Pancreas (tissue), 10 donors: ENCODE measurements around the gene NOLC1. TPM values are rescaled to one million over a fixed set of nuclear protein-coding genes. Genes with fewer than 3 reads are reported as not detected.

ENCODE experiments used
- ATAC-seq, 4 donors: fragments of 200-7000 bp; cut with Tn5 transposase; one replicate each; pipeline versions ENCODE4 v1.8.0 to v1.9.1; 2020; ENCODE audit warnings: mild to moderate bottlenecking in 4 of 4, moderate library complexity in 4 of 4
- DNase-seq, 6 donors: peaks; one replicate each; pipeline ENCODE4 v3.0.0-alpha.2; 2020
- FAIRE-seq: peaks from 2 replicates; lab custom pipeline; 2012; peaks lifted over from hg19 to GRCh38; lab: Jason Lieb, UNC
- H3K27ac ChIP-seq, 4 donors: fragments of 200-600 bp; sonication (generic); 1 replicate in 3 of 4; 2 replicates in 1 of 4; pipeline versions ENCODE4 v1.5.0 to v1.8.0; 2020
- H3K27me3 ChIP-seq, 4 donors: fragments of 200-600 bp; one replicate each; pipeline ENCODE4 v1.8.0; 2021
- H3K36me3 ChIP-seq, 3 donors: fragments of 200-600 bp; sonication (generic) in 1 of 3; one replicate each; pipeline versions ENCODE4 v1.5.0 to v1.8.0; 2020 to 2021
- H3K4me1 ChIP-seq, 3 donors: fragments of 200-600 bp; one replicate each; pipeline ENCODE4 v1.8.0; 2021
- H3K4me3 ChIP-seq, 4 donors: fragments of 200-600 bp; sonication (generic) in 2 of 4; one replicate each; pipeline versions ENCODE4 v1.5.0 to v1.8.0; 2020 to 2021
- H3K9me3 ChIP-seq, 4 donors: fragments of 200-600 bp; one replicate each; pipeline ENCODE4 v1.8.0; 2021
- CTCF ChIP-seq, 4 donors: fragments of 200-600 bp; sonication (generic) in 3 of 4; IDR thresholded peaks; one replicate each; pipeline versions ENCODE4 v1.5.0 to v1.8.0; 2021; ENCODE audit warnings: antibody characterized with exemption in 4 of 4
- WGBS, 2 donors: extraction: QIAGEN DNeasy Blood & Tissue Kit; methylation state at CpG; one replicate each; pipeline ENCODE4 v1.1.7; 2013; 5-methylcytosine and 5-hydroxymethylcytosine counted together
- intact Hi-C, 3 donors: fragments of 100-400 bp; cut with DNase I; formaldehyde crosslinking; loops; one replicate each; pipeline versions ENCODE4 v1.11.1 to v1.14.2; 2022
- polyA plus RNA-seq, 2 donors: library from polyadenylated mRNA; stranded (reverse); fragments of 200-250 nt; gene quantifications; one replicate each; pipeline ENCODE4 v1.2.3, GENCODE V29; 2013
- total RNA-seq, 6 donors: library from RNA; stranded (reverse); fragmentation: NEBNext Ultra II Directional in 4 of 6; extraction: Animal tissue kit (Norgen Biotek cat#: 25700) in 4 of 6; gene quantifications; one replicate each; pipeline versions ENCODE4 v1.2.1 to v1.2.4, GENCODE V29; 2021 to 2023
- donor health status: healthy with polysubstance abuse.
- donor health status: DM: no; HTN: no; CAD: no; lungs with moderate emphysema.
- donor health status: DM: no; HTN: no; CAD: no.
- donor health status: control.
- donor health status: control.
- donor health status: Bipolar disorder and iron deficiency.
- donor health status: DM: yes; HTN: yes; CAD: no.
- donor health status: DM: no; HTN: no; CAD: no.
- donor health status: DM: no; HTN: no; CAD: no.
- donor health status: DM: yes; HTN: yes; CAD: no.

Gene NOLC1
- 10 to 100 TPM; 14.8 to 33.7 (median 27.6) TPM for total RNA-seq
- 10 to 100 TPM; 15.1 to 23.8 TPM for polyA plus RNA-seq

GRCh38 chr10:102151774-102152544 lies at the start of gene NOLC1:
Gene NOLC1 (plus strand): TSS chr10:102152389. CDS start chr10:102152411, 22 bp downstream.
- intact Hi-C loops = no loop called here
- FAIRE-seq (peak; percentile 94), DNase-seq (peak; percentile 98 to 99 (median 98))

GRCh38 chr10:102102421-102102820 lies 49.8 kb upstream of the NOLC1 start:
- intact Hi-C loops = no loop called here
- FAIRE-seq (no peak), DNase-seq (no peak), ATAC-seq (no peak)
- WGBS, 2 donors = 53 to 82% methylated on average over 1 of the region's 1 CpG
- Histone ChIP-seq H3K36me3 (peaks cover 0 to 5% (median 0%) of the 10 kb centered on the region in 3 donors), H3K4me1 (no peaks in the 10 kb centered on the region), H3K27ac (no peak overlapping the region), H3K27me3 (no peaks in the 10 kb centered on the region), H3K9me3 (no peaks in the 10 kb centered on the region), H3K4me3 (no peak overlapping the region)
- TF ChIP-seq CTCF (IDR thresholded peaks at IDR 0.05) = no peak

More at GRCh38 chr10:102151774-102152544, at the start of gene NOLC1:
- H3K27me3 ChIP-seq = no peaks in the 10 kb centered on the region
- H3K9me3 ChIP-seq = no peaks in the 10 kb centered on the region
- peaks cover 0 to 12% (median 11%) of the 10 kb centered on the region in 3 donors for H3K4me1 ChIP-seq
- 4 to 5% methylated on average over 59 of the region's 59 CpGs for WGBS, 2 donors
- H3K27ac ChIP-seq = peak within 1 kb of the TSS; percentile 84 to 88 (median 85)
- H3K36me3 ChIP-seq = peaks cover 3 to 17% (median 11%) of the 10 kb centered on the region in 3 donors
- ATAC-seq = peak; percentile 94 to 97 (median 96)
- H3K4me3 ChIP-seq = peak within 1 kb of the TSS; percentile 64 to 95 (median 84)
- no peak for TF ChIP-seq CTCF (IDR thresholded peaks at IDR 0.05)

- no peak for TF ChIP-seq CTCF (IDR thresholded peaks at IDR 0.05)
- H3K9me3 ChIP-seq = no peaks in the 10 kb centered on the region
- no peaks in the 10 kb centered on the region for H3K4me1 ChIP-seq
- H3K27ac ChIP-seq = no peak overlapping the region
- FAIRE-seq (no peak), ATAC-seq (no peak), DNase-seq (no peak)
- intact Hi-C loops = no loop called here
- H3K4me3 ChIP-seq = no peak overlapping the region
- 90 to 95% methylated on average over 2 of the region's 2 CpGs for WGBS, 2 donors
- no peaks in the 10 kb centered on the region for H3K27me3 ChIP-seq
- H3K36me3 ChIP-seq = peaks cover 0 to 40% (median 7%) of the 10 kb centered on the region in 3 donors
These were observed 45.2 kb upstream of the NOLC1 start for GRCh38 chr10:102106998-102107397.

GRCh38 chr10:102109166-102110116 lies 42.7 kb upstream of the NOLC1 start:
- Histone ChIP-seq H3K4me3 (no peak overlapping the region), H3K36me3 (peaks cover 0 to 40% (median 7%) of the 10 kb centered on the region in 3 donors), H3K4me1 (peaks cover 0 to 11% (median 0%) of the 10 kb centered on the region in 3 donors), H3K27me3 (no peaks in the 10 kb centered on the region), H3K9me3 (no peaks in the 10 kb centered on the region), H3K27ac (no peak overlapping the region)
- ATAC-seq (no peak), DNase-seq (no peak), FAIRE-seq (no peak)
- TF ChIP-seq CTCF (IDR thresholded peaks at IDR 0.05) = no peak
- WGBS, 2 donors = 90 to 92% methylated on average over 24 of the region's 24 CpGs
- intact Hi-C loops = no loop called here
